Activated effector memory CD4-positive, alpha-beta T cell treated with anti-CD3 and anti-CD28 coated beads, Interleukin-2, amount 50 U/mL, for 16 hours (primary cell): ENCODE data around the gene ABL2.
"Not testable (repeated sequence)": the region's sequence is repeated elsewhere in the genome, so short reads cannot be mapped to it uniquely, and the experiment has no call there.

ENCODE experiments used
- DNase-seq: peaks from one replicate; pipeline ENCODE4 v3.0.0-alpha.2; 2020

ABL2 gene

GRCh38 chr1:179229214-179230140 is at the start of gene ABL2:
Gene ABL2, minus strand, starts transcription at chr1:179229677. Its CDS starts 280 bp downstream, at chr1:179229397.
- peak; percentile 87 for DNase-seq

GRCh38 chr1:179278920-179279319 is 49.4 kb upstream of the ABL2 start:
- DNase-seq = no peak

GRCh38 chr1:179274424-179274823 is 44.9 kb upstream of the ABL2 start:
- DNase-seq = not testable (repeated sequence)

- DNase-seq = no peak
Measured at GRCh38 chr1:179269071-179269470, 39.6 kb upstream of the ABL2 start.

- DNase-seq = no peak
Measured at GRCh38 chr1:179264507-179264906, 35.0 kb upstream of the ABL2 start.

GRCh38 chr1:179263121-179263520 is 33.6 kb upstream of the ABL2 start:
- DNase-seq = no peak

- no peak for DNase-seq
Measured at GRCh38 chr1:179262183-179262582, 32.7 kb upstream of the ABL2 start.

- DNase-seq = no peak
Measured at GRCh38 chr1:179253286-179253972, 24.0 kb upstream of the ABL2 start.

GRCh38 chr1:179252606-179253005 is 23.1 kb upstream of the ABL2 start:
- DNase-seq = no peak

- DNase-seq = no peak
Measured at GRCh38 chr1:179251675-179252074, 22.2 kb upstream of the ABL2 start.

- no peak for DNase-seq
Measured at GRCh38 chr1:179247923-179248322, 18.4 kb upstream of the ABL2 start.

GRCh38 chr1:179245426-179245825 is 15.9 kb upstream of the ABL2 start:
- not testable (repeated sequence) for DNase-seq

GRCh38 chr1:179241530-179242097 is 12.1 kb upstream of the ABL2 start:
- no peak for DNase-seq

- no peak for DNase-seq
Measured at GRCh38 chr1:179237222-179237621, 7.7 kb upstream of the ABL2 start.

GRCh38 chr1:179234863-179235262 is 5.4 kb upstream of the ABL2 start:
- DNase-seq = no peak

GRCh38 chr1:179231923-179232322 is 2.4 kb upstream of the ABL2 start:
- no peak for DNase-seq

GRCh38 chr1:179230721-179231120 is 1.2 kb upstream of the ABL2 start:
- no peak for DNase-seq

GRCh38 chr1:179230251-179230650 is 774 bp upstream of the ABL2 start:
- no peak for DNase-seq

- peak; percentile 74 for DNase-seq
Measured at GRCh38 chr1:179228783-179229213, 679 bp downstream of the ABL2 start.

- no peak for DNase-seq
Measured at GRCh38 chr1:179226738-179227137, 2.7 kb downstream of the ABL2 start.

GRCh38 chr1:179224466-179224865 is 5.0 kb downstream of the ABL2 start:
- DNase-seq = not testable (repeated sequence)

- not testable (repeated sequence) for DNase-seq
Measured at GRCh38 chr1:179221121-179221520, 8.4 kb downstream of the ABL2 start.

GRCh38 chr1:179217943-179218507 is 11.5 kb downstream of the ABL2 start:
- no peak for DNase-seq
